Right lung (tissue), 5 donors: ENCODE measurements around the gene PRPH. TPM values are rescaled to one million over a fixed set of nuclear protein-coding genes. Genes with fewer than 3 reads are reported as not detected.
A peak's percentile ranks its signal among the peaks of the same experiment; 100 is the strongest.
"Not testable (repeated sequence)": the region's sequence is repeated elsewhere in the genome, so short reads cannot be mapped to it uniquely, and the experiment has no call there.

Source experiments
- DNase-seq, 2 donors: peaks; one replicate each; pipeline ENCODE4 v3.0.0-alpha.2; 2013
- polyA plus RNA-seq, 5 donors: library from polyadenylated mRNA; unstranded; fragments of 120-200 nt; gene quantifications; one replicate each; pipeline versions ENCODE4 v1.2.1 to v1.2.3, GENCODE V29; 2013; ENCODE audit warnings: inconsistent platforms in 1 of 5, low replicate concordance in 1 of 5; ENCODE audit not compliant: insufficient read length in 5 of 5, insufficient read depth in 1 of 5

PRPH gene
- polyA plus RNA-seq, 5 donors, result 0.80 to 3.0 (median 1.3) TPM

- DNase-seq, result no peak
Observed at GRCh38 chr12:49332891-49333371, 38.0 kb downstream of the PRPH start.

- DNase-seq, result not testable (repeated sequence)
Observed at GRCh38 chr12:49333778-49334177, 38.8 kb downstream of the PRPH start.

- DNase-seq, result no peak
Observed at GRCh38 chr12:49334226-49334625, 39.3 kb downstream of the PRPH start.

GRCh38 chr12:49334681-49335080 is 39.7 kb downstream of the PRPH start:
- DNase-seq, result no peak

DNA sequence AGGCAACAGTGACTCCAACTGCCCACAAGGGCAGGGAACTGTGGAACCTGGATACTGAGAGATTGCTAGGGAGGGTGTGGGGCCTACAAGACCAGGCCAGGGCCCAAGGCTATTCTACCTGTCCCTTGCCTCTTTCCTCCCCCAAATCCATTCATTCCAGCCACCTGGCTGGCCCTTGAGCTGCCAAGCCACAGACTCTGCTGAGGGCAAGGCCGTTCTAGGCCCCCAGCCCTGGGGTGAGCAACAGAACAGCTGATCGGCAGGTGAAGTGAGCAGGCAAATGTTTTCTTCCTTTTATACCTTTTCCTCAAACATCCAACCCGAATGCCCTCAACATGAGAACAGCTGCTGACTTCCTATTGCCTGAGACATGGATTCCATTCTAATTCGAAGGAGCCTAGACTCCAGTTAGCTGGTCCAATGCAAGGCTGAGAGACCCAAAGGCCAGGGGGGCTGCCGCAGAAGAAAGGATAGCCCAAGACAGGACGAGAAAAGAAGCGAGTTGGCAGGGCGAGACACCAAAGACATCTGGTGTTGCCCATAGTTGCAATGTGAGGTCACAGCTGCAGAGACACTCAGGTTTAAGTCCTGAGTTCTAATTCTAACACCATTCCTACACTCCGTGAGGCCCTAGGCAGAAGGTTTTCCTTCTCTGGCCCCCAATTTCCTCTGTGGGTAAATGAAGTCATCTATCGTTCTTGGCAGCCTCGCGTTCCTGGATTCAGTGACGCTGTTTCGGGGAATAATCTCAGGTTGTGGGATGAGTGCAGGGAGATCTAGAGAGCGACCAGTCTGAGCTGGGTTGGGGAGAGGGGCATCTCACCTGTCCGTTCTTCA is 40.4 kb downstream of the PRPH start:
- DNase-seq, result no peak

DNA sequence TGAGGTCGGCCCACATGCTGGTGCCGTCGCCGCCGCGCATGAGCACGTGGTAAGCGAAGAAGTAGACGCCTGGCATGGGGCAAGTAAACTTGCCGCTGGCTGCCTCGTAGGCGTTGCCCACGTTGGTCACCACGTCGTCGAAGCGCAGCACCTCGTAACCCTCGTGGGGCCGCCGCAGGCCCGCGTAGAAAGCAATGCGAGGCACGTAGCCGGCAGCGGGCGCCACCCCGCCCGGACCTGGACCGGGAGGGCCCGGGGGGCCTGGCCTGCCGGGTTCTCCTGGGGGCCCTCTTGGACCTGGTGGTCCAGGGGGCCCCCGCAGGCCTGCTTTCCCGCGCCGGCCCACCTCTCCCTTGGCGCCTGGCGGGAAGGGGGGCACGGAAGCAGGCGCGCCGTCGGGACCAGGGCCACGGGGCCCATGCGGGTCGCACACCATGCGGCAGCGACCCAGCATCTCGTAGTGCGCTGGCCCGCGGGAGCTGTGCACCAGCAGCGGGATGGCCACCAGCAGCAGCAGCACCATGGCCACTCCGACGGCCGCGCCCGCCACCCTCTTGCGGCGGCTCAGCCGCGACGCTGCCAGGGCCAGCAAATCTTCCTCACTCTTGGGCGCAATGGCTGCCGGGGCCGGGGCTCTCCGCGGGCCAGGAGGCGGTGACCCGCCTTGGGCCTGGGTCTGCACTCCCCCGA is 41.2 kb downstream of the PRPH start:
- no peak for DNase-seq

DNA sequence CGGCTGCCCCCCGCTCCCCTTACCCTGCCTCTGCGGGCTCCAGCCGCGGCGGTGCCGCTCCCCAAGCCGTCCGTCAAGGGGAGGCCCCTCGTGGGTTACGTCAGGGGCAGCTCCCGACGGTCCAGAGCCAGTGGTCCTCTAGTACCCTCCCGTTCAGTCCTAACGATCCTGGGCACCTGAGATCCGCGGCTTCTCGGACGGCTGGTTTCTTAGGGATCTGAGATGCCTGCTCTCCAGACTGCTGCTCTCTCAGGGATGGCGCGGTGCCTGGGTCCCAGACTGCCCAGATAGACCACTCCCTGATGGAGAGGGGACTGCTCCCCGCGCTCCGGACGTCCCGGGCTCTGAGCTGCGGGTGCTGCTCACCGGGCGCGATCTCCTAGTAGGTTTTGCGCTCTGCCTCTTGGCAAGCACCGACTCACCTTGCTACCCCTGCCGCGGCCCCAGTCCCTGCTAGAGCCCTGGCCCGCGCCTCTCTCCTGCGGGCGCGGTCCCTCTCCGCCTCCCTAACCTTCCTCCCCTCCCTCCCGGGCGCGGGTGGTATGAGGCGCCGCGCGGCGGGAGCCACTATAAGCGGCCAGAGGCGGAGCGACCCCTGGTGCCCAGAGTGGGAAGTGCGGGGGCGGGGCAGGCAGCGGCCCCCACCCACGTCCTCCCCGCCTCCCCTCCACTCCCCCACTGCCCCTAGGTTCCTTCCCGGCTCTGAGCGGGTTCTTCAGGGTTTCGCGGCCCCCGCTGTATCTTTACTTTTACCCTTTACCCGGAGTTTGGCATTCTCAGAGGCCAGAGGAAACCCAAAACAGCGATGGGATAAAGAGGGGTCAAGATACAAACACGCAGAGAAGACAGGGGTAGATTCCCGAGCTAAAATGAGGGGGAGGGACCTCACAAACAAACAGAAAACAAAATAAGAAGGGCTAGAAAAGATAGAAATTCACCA is 42.0 kb downstream of the PRPH start, which contains the start of gene C1QL4:
C1QL4 (minus strand) TSS at position 544 of the 940 bp plus-strand sequence. CDS start 711 bp downstream, outside the sequence.
- peak; percentile 67 to 73 for DNase-seq

DNA sequence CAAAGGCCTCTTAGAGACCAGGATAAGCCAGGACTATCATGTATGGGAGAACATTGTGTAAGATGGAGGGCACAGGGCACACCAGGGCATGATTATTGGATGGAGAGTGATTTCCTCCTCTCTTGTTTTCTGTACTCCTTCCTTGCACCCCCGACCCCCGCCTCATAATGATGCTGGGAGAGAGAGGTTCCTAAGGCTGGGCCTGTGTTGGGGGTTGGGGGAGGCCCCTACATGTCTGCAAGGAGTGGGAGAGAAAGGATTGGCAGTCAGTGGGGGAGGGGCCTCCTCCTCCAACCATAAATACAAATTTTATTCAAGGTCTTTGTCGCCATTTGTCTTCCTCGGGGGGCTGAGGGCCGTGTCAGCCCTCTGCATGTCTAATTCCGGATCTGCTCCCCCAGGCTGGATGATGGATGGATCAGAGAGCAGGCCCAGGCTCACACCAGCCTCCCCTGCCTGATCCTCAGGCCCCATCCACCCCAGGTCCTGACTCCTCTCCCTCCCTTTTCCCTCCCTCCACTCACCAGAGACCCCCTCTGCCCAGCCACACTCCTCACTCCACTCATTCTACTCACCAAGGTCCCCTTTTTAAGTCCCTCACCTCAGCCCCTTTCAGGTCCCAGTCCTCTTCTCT is 44.0 kb downstream of the PRPH start:
- no peak for DNase-seq

- no peak for DNase-seq
Observed at GRCh38 chr12:49339464-49339861, 44.5 kb downstream of the PRPH start.

GRCh38 chr12:49340095-49340870 is 45.3 kb downstream of the PRPH start:
- DNase-seq, result no peak

GRCh38 chr12:49340971-49341776 is 46.2 kb downstream of the PRPH start:
- no peak for DNase-seq

- DNase-seq, result no peak
Observed at GRCh38 chr12:49341777-49342065, 46.8 kb downstream of the PRPH start.

DNA sequence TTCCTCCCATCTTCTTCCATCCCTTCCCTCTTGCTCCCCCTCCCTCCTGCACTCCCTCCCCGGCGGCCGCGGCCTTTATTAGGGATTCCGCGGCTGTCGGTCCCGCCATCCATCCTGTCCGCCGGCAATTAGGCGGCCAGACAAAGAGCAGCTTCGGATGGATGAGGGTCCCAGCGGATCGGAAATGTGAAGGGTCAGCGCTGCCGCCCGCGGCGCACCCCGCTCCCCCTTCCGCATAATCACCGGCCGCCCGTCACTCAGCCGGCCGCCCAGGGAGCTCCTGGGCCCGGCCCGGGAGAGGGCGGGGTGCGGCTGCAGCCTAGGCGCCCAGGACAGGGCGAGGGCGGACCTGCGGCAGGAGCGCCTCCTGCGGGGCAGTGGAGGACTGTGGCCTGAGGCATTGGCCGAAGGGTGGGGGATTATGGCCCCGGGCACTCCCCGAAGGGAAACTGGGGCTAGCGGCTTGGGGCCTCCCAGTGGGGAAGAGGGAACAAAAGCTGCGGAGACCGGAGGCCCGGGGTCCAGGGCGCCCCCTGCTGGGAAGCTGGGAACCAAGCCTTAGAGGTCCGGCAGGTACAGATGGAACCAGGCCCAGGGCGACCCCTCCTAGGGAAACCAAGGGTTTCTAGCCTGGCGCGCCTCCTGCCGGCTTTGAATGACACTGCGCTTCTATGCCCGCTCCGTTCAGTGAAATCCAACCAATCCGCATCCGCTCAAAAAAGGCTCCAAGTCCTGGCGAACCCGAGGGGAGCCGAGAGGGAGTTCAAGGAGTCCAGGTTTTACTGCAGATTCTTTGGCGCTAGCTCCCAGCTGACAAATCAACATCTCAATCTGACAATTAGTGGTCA is 47.3 kb downstream of the PRPH start:
- peak; percentile 55 to 65 for DNase-seq

GRCh38 chr12:49342914-49343731 is 48.2 kb downstream of the PRPH start:
- no peak for DNase-seq

DNA sequence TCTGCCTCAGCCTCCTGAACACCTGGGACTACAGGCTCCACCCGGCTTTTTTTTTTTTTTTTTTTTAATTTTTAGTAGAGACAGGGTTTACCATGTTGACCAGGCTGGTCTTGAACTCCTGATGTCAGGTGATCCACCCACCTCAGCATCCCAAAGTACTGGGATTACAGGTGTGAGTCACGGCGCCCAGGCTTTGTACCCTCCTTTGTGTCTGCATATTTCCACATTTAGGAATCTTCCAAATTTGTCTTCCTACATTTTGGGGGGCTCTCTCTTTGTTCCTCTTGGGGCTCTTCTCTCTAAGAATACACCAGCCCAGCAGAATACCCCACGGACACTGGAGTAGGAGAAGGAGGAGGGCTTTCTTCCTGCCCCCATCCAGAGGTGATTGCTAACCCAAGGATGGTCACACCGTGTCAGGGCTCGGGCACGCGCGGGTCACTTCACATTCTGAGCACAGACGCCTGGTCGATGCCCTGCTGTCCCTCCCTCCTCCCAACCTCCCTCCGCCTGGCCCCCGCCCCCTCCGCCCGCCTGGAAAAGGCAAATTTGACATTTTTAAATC is 49.6 kb downstream of the PRPH start:
- no peak for DNase-seq

DNA sequence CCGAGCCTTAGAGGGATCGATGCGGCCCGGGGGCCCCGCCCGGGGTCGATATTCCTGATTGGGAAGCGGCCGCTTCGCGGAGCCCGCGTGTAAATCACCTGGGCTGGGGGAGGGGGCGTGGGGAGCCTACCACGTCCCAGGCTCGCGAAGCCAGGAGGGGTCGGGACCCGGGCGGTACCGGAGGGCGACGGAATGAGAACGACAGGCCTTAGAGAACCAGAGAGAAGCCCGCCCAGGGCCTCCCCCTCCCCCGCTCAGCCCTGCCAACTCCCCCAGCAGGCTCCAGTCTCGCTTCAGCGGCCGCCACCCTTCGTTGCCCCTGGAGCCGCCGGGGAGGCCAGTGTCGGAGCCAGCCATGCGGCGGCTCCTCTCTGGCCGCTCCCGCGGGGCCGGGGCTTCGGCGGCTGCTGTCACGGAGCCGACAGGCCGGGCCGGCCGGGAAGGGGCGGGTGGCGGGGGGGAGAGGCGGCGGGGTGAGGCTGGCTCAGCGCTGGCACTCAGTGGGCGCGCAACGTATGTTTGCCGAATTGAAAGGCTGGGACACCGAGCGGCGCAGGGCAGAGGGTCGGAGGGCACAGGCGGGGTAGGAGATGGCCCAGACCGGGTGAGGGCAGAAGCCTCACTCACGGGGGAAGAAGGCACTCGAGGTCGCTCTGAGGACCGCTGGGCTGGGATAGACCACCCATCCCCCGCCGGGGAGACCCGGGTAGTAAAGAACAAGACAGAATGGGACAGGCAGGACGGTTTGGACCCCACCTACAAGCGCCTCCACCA is 50.3 kb downstream of the PRPH start:
- DNase-seq, result no peak
